HEK293 (cell line): Measurements from ENCODE around the gene ABCG4.
A peak's percentile ranks its signal among the peaks of the same experiment; 100 is the strongest.

Experiments used
- BCL11A ChIP-seq: fragments of 450-650 bp; formaldehyde crosslinking; IDR thresholded peaks from 2 replicates; pipeline ENCODE4 v1.5.1; 2016; ENCODE audit warnings: low read depth, missing biosample characterization, missing genetic modification characterization
- GLI4 ChIP-seq: fragments of 450-650 bp; formaldehyde crosslinking; IDR thresholded peaks from 2 replicates; pipeline ENCODE4 v1.5.1; 2016; ENCODE audit warnings: missing biosample characterization, missing genetic modification characterization
- KLF8 ChIP-seq: fragments of 450-650 bp; formaldehyde crosslinking; IDR thresholded peaks from 2 replicates; pipeline ENCODE4 v1.5.1; 2016; ENCODE audit warnings: missing biosample characterization, missing genetic modification characterization
- SCRT1 ChIP-seq: fragments of 450-650 bp; formaldehyde crosslinking; IDR thresholded peaks from 2 replicates; pipeline ENCODE4 v1.5.1; 2016; ENCODE audit warnings: missing biosample characterization, missing genetic modification characterization, borderline replicate concordance
- ZBTB48 ChIP-seq: fragments of 450-650 bp; formaldehyde crosslinking; IDR thresholded peaks from 2 replicates; pipeline ENCODE4 v1.5.1; 2016; ENCODE audit warnings: missing biosample characterization, missing genetic modification characterization
- ZNF133 ChIP-seq: fragments of 450-650 bp; formaldehyde crosslinking; IDR thresholded peaks from 2 replicates; pipeline ENCODE4 v1.5.1; 2016; ENCODE audit warnings: missing biosample characterization, missing genetic modification characterization
- ZNF184 ChIP-seq: fragments of 450-650 bp; IDR thresholded peaks from 2 replicates; pipeline ENCODE4 v1.5.1; 2018; ENCODE audit warnings: missing biosample characterization, mild to moderate bottlenecking, missing genetic modification characterization
- ZNF221 ChIP-seq: fragments of 450-650 bp; formaldehyde crosslinking; IDR thresholded peaks from 2 replicates; pipeline ENCODE4 v1.5.1; 2017; ENCODE audit warnings: missing biosample characterization, missing genetic modification characterization, borderline replicate concordance
- ZNF223 ChIP-seq: fragments of 450-650 bp; formaldehyde crosslinking; IDR thresholded peaks from 2 replicates; pipeline ENCODE4 v1.5.1; 2016; ENCODE audit warnings: missing biosample characterization, missing genetic modification characterization
- ZNF239 ChIP-seq: fragments of 450-650 bp; formaldehyde crosslinking; IDR thresholded peaks from 2 replicates; pipeline ENCODE4 v1.5.1; 2016; ENCODE audit warnings: missing biosample characterization, missing genetic modification characterization
- ZNF24 ChIP-seq: fragments of 450-650 bp; formaldehyde crosslinking; IDR thresholded peaks from 2 replicates; pipeline ENCODE4 v1.5.1; 2016; ENCODE audit warnings: missing biosample characterization, missing genetic modification characterization
- ZNF266 ChIP-seq: fragments of 450-650 bp; formaldehyde crosslinking; IDR thresholded peaks from 2 replicates; pipeline ENCODE4 v1.5.1; 2016; ENCODE audit warnings: missing biosample characterization, missing genetic modification characterization, low read depth
- ZNF398 ChIP-seq: fragments of 450-650 bp; formaldehyde crosslinking; IDR thresholded peaks from 2 replicates; pipeline ENCODE4 v1.5.1; 2017; ENCODE audit warnings: missing biosample characterization, missing genetic modification characterization
- ZNF404 ChIP-seq: fragments of 450-650 bp; formaldehyde crosslinking; IDR thresholded peaks from 2 replicates; pipeline ENCODE4 v1.5.1; 2017; ENCODE audit warnings: missing biosample characterization, missing genetic modification characterization
- ZNF433 ChIP-seq: fragments of 450-650 bp; formaldehyde crosslinking; IDR thresholded peaks from 2 replicates; pipeline ENCODE4 v1.5.1; 2016; ENCODE audit warnings: missing biosample characterization, missing genetic modification characterization, low read depth
- ZNF571 ChIP-seq: fragments of 450-650 bp; formaldehyde crosslinking; IDR thresholded peaks from 2 replicates; pipeline ENCODE4 v1.5.0; 2017; ENCODE audit warnings: missing biosample characterization, missing genetic modification characterization
- ZNF658 ChIP-seq: fragments of 450-650 bp; formaldehyde crosslinking; IDR thresholded peaks from 2 replicates; pipeline ENCODE4; 2016; ENCODE audit warnings: missing biosample characterization, missing genetic modification characterization
- ZNF768 ChIP-seq: fragments of 450-650 bp; formaldehyde crosslinking; IDR thresholded peaks from 2 replicates; pipeline ENCODE4 v1.5.1; 2018; ENCODE audit warnings: missing biosample characterization, mild to moderate bottlenecking, missing genetic modification characterization
- ZNF837 ChIP-seq: fragments of 450-650 bp; formaldehyde crosslinking; IDR thresholded peaks from 2 replicates; pipeline ENCODE4 v1.5.1; 2016; ENCODE audit warnings: missing biosample characterization, missing genetic modification characterization
- TF ChIP-seq, protein P1 (sequence below): fragments of 450-650 bp; formaldehyde crosslinking; IDR thresholded peaks from 2 replicates; pipeline ENCODE4 v1.5.1; 2016; ENCODE audit warnings: missing biosample characterization, missing genetic modification characterization
- TF ChIP-seq, protein P2 (sequence below): fragments of 450-650 bp; formaldehyde crosslinking; IDR thresholded peaks from 2 replicates; pipeline ENCODE4 v1.5.1; 2016; ENCODE audit warnings: missing biosample characterization, missing genetic modification characterization
- TF ChIP-seq, protein P3 (sequence below): fragments of 450-650 bp; formaldehyde crosslinking; IDR thresholded peaks from 2 replicates; pipeline ENCODE4 v1.5.1; 2016; ENCODE audit warnings: missing biosample characterization, missing genetic modification characterization
- TF ChIP-seq, protein P4 (sequence below): fragments of 450-650 bp; formaldehyde crosslinking; conservative IDR thresholded peaks from 2 replicates; pipeline ENCODE4 v1.5.1; 2016; ENCODE audit warnings: low read depth, missing biosample characterization, missing genetic modification characterization
- TF ChIP-seq, protein P5 (sequence below): fragments of 450-650 bp; formaldehyde crosslinking; IDR thresholded peaks from 2 replicates; pipeline ENCODE4 v1.5.1; 2017; ENCODE audit warnings: missing biosample characterization, missing genetic modification characterization

ABCG4 gene

DNA sequence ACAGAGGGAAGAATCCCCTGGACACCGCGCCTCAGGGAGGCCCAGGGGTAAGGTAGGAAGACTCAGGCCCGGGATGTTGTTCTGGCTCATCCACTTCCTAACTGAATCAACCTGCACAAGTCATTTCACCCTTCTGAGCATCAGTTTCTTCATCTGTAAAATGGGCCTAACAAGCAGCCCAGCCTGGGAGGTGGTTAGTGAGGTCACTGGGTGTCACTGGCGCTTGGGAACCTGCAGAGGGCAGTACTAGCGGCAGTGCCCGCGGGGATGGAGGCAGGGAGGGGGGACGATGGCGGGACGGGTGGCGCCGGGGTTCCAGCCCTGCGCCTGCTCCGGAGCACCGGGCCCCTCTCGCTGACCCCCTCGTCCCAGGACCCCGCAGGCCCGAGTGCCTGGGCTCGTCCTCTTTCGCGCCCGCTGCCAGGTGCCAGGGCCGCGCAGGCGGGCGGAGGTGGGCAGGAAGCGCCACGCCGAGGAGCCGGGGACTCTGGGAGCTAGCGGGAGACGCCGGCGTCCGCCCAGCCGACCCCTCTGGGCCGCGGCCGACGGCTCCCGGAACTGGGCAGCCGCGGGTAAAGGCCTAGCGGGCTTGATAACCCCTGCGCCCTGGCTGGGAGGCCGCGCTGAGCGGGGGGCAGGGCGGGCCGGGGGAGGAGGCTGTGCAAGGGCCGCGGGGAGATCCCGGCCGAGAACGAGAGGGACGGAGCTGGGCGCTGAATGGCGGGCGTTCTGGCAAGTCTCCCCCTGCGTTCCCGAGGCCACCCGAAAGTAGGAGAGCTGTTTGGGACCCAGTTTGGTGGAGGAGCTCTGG is 19.8 kb downstream of the ABCG4 start, which contains the start of gene NLRX1 (continued):
- TF ChIP-seq, protein P1, sequence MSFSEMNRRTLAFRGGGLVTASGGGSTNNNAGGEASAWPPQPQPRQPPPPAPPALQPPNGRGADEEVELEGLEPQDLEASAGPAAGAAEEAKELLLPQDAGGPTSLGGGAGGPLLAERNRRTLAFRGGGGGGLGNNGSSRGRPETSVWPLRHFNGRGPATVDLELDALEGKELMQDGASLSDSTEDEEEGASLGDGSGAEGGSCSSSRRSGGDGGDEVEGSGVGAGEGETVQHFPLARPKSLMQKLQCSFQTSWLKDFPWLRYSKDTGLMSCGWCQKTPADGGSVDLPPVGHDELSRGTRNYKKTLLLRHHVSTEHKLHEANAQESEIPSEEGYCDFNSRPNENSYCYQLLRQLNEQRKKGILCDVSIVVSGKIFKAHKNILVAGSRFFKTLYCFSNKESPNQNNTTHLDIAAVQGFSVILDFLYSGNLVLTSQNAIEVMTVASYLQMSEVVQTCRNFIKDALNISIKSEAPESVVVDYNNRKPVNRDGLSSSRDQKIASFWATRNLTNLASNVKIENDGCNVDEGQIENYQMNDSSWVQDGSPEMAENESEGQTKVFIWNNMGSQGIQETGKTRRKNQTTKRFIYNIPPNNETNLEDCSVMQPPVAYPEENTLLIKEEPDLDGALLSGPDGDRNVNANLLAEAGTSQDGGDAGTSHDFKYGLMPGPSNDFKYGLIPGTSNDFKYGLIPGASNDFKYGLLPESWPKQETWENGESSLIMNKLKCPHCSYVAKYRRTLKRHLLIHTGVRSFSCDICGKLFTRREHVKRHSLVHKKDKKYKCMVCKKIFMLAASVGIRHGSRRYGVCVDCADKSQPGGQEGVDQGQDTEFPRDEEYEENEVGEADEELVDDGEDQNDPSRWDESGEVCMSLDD = no peak; the same call in 1 of the 2 replicates
- TF ChIP-seq ZNF221 (tag by site-specific recombination) (no peak), ZNF24 (tag by site-specific recombination) (peak; percentile 82; the same call in 1 of the 2 replicates), ZNF404 (tag by site-specific recombination) (no peak), ZBTB48 (tag by site-specific recombination) (0 out of 2 replicates have a peak, but pooled peaks have one; percentile 36), ZNF398 (tag by site-specific recombination) (no peak), GLI4 (tag by site-specific recombination) (no peak), ZNF768 (tag by site-specific recombination) (0 out of 2 replicates have a peak, but pooled peaks have one; percentile 64), ZNF571 (tag by site-specific recombination) (no peak), ZNF184 (tag by site-specific recombination) (no peak), ZNF133 (no peak), ZNF266 (tag by site-specific recombination) (no peak), ZNF837 (no peak), BCL11A (tag by site-specific recombination) (peak; percentile 25; the same call in 1 of the 2 replicates), ZNF239 (tag by site-specific recombination) (no peak; the same call in 1 of the 2 replicates), ZNF433 (tag by site-specific recombination) (no peak), KLF8 (tag by site-specific recombination) (peak; percentile 75), ZNF658 (tag by site-specific recombination) (no peak), ZNF223 (tag by site-specific recombination) (no peak), SCRT1 (tag by site-specific recombination) (no peak)
- TF ChIP-seq, protein P2, sequence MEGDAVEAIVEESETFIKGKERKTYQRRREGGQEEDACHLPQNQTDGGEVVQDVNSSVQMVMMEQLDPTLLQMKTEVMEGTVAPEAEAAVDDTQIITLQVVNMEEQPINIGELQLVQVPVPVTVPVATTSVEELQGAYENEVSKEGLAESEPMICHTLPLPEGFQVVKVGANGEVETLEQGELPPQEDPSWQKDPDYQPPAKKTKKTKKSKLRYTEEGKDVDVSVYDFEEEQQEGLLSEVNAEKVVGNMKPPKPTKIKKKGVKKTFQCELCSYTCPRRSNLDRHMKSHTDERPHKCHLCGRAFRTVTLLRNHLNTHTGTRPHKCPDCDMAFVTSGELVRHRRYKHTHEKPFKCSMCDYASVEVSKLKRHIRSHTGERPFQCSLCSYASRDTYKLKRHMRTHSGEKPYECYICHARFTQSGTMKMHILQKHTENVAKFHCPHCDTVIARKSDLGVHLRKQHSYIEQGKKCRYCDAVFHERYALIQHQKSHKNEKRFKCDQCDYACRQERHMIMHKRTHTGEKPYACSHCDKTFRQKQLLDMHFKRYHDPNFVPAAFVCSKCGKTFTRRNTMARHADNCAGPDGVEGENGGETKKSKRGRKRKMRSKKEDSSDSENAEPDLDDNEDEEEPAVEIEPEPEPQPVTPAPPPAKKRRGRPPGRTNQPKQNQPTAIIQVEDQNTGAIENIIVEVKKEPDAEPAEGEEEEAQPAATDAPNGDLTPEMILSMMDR (tag by site-specific recombination) = peak; percentile 75; the same call in 1 of the 2 replicates
- TF ChIP-seq, protein P3, sequence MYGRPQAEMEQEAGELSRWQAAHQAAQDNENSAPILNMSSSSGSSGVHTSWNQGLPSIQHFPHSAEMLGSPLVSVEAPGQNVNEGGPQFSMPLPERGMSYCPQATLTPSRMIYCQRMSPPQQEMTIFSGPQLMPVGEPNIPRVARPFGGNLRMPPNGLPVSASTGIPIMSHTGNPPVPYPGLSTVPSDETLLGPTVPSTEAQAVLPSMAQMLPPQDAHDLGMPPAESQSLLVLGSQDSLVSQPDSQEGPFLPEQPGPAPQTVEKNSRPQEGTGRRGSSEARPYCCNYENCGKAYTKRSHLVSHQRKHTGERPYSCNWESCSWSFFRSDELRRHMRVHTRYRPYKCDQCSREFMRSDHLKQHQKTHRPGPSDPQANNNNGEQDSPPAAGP = peak; percentile 66
- TF ChIP-seq, protein P4, sequence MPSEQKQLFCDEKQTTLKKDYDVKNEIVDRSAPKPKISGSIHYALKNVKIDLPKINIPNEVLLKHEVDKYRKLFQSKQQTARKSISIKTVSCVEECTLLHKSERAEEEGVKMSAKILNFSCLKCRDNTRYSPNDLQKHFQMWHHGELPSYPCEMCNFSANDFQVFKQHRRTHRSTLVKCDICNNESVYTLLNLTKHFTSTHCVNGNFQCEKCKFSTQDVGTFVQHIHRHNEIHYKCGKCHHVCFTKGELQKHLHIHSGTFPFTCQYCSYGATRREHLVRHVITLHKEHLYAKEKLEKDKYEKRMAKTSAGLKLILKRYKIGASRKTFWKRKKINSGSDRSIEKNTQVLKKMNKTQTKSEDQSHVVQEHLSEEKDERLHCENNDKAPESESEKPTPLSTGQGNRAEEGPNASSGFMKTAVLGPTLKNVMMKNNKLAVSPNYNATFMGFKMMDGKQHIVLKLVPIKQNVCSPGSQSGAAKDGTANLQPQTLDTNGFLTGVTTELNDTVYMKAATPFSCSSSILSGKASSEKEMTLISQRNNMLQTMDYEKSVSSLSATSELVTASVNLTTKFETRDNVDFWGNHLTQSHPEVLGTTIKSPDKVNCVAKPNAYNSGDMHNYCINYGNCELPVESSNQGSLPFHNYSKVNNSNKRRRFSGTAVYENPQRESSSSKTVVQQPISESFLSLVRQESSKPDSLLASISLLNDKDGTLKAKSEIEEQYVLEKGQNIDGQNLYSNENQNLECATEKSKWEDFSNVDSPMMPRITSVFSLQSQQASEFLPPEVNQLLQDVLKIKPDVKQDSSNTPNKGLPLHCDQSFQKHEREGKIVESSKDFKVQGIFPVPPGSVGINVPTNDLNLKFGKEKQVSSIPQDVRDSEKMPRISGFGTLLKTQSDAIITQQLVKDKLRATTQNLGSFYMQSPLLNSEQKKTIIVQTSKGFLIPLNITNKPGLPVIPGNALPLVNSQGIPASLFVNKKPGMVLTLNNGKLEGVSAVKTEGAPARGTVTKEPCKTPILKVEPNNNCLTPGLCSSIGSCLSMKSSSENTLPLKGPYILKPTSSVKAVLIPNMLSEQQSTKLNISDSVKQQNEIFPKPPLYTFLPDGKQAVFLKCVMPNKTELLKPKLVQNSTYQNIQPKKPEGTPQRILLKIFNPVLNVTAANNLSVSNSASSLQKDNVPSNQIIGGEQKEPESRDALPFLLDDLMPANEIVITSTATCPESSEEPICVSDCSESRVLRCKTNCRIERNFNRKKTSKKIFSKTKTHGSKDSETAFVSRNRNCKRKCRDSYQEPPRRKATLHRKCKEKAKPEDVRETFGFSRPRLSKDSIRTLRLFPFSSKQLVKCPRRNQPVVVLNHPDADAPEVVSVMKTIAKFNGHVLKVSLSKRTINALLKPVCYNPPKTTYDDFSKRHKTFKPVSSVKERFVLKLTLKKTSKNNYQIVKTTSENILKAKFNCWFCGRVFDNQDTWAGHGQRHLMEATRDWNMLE (tag by site-specific recombination) = no peak
- TF ChIP-seq, protein P5, sequence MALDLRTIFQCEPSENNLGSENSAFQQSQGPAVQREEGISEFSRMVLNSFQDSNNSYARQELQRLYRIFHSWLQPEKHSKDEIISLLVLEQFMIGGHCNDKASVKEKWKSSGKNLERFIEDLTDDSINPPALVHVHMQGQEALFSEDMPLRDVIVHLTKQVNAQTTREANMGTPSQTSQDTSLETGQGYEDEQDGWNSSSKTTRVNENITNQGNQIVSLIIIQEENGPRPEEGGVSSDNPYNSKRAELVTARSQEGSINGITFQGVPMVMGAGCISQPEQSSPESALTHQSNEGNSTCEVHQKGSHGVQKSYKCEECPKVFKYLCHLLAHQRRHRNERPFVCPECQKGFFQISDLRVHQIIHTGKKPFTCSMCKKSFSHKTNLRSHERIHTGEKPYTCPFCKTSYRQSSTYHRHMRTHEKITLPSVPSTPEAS (tag by site-specific recombination) = 0 out of 2 replicates have a peak, but pooled peaks have one; percentile 26
